Measurements from ENCODE around the gene PITPNM1.

The PITPNM1 gene

GRCh38 chr11:67532889-67533288 is 27.7 kb upstream of the PITPNM1 start:
- Histone ChIP-seq H3K9ac (ENCODE audit: low read length) (no peak overlapping the region), H3K36me3 (ENCODE audit: control insufficient read depth in 1 of 2, insufficient read depth in 2 of 2, low read depth in 1 of 2, low read length in 2 of 2) (no peaks in the 10 kb centered on the region), H2BK12ac (ENCODE audit: low read length in 2 of 2) (no peak overlapping the region), H2BK120ac (ENCODE audit: low read depth, low read length) (no peak overlapping the region), H2AFZ (ENCODE audit: low read depth, low read length) (no peak overlapping the region), H3K9me3 (ENCODE audit: control insufficient read depth, low read length) (peaks cover 29% of the 10 kb centered on the region), H4K8ac (ENCODE audit: low read length) (no peak overlapping the region), H3K79me1 (replicated peaks; ENCODE audit: low read length, poor library complexity, severe bottlenecking) (no peaks in the 10 kb centered on the region), H3K14ac (ENCODE audit: low read length in 2 of 2) (no peak overlapping the region), H3K27me3 (ENCODE audit: control insufficient read depth in 1 of 2, insufficient read depth in 1 of 2, low read length in 2 of 2) (peaks cover 0 to 3% of the 10 kb centered on the region in 2 experiments), H3K18ac (ENCODE audit: low read depth in 1 of 2, low read length in 2 of 2) (no peak overlapping the region), H2BK15ac (ENCODE audit: low read depth, poor library complexity, severe bottlenecking) (no peak overlapping the region), H3K4me3 (ENCODE audit: insufficient read depth in 1 of 2, low read depth in 1 of 2, low read length in 2 of 2) (no peak overlapping the region), H2AK5ac (ENCODE audit: low read length, severe bottlenecking) (no peak overlapping the region), H3K4ac (ENCODE audit: low read depth in 1 of 2, low read length in 2 of 2) (no peak overlapping the region), H3K23ac (ENCODE audit: low read length in 2 of 2) (no peak overlapping the region), H2BK5ac (ENCODE audit: low read depth, low read length, poor library complexity, severe bottlenecking) (no peak overlapping the region), H3K4me1 (ENCODE audit: control insufficient read depth, insufficient read depth, low read depth, low read length) (peaks cover 8% of the 10 kb centered on the region), H3K4me2 (ENCODE audit: low read length, poor library complexity, severe bottlenecking) (no peak overlapping the region), H4K91ac (ENCODE audit: low read length) (no peak overlapping the region), H3K27ac (ENCODE audit: low read length, poor library complexity, severe bottlenecking) (no peak overlapping the region)
- 85% methylated on average over 2 of the region's 2 CpGs for WGBS
- no peak for DNase-seq

- H2BK15ac ChIP-seq (ENCODE audit: low read depth, poor library complexity, severe bottlenecking) = no peak overlapping the region
- H4K91ac ChIP-seq (ENCODE audit: low read length) = no peak overlapping the region
- peaks cover 0 to 14% of the 10 kb centered on the region in 2 experiments for H3K27me3 ChIP-seq (ENCODE audit: control insufficient read depth in 1 of 2, insufficient read depth in 1 of 2, low read length in 2 of 2)
- no peak overlapping the region for H2BK120ac ChIP-seq (ENCODE audit: low read depth, low read length)
- no peak overlapping the region for H3K14ac ChIP-seq (ENCODE audit: low read length in 2 of 2)
- 96% methylated on average over 5 of the region's 5 CpGs for WGBS
- H2BK5ac ChIP-seq (ENCODE audit: low read depth, low read length, poor library complexity, severe bottlenecking) = no peak overlapping the region
- no peak for DNase-seq
- H3K79me1 ChIP-seq (replicated peaks; ENCODE audit: low read length, poor library complexity, severe bottlenecking) = no peaks in the 10 kb centered on the region
- no peak overlapping the region for H2AFZ ChIP-seq (ENCODE audit: low read depth, low read length)
- H2BK12ac ChIP-seq (ENCODE audit: low read length in 2 of 2) = no peak overlapping the region
- H2AK5ac ChIP-seq (ENCODE audit: low read length, severe bottlenecking) = no peak overlapping the region
- H3K4ac ChIP-seq (ENCODE audit: low read depth in 1 of 2, low read length in 2 of 2) = no peak overlapping the region
- no peak overlapping the region for H3K4me3 ChIP-seq (ENCODE audit: insufficient read depth in 1 of 2, low read depth in 1 of 2, low read length in 2 of 2)
- no peak overlapping the region for H3K9ac ChIP-seq (ENCODE audit: low read length)
- H4K8ac ChIP-seq (ENCODE audit: low read length) = no peak overlapping the region
- H3K36me3 ChIP-seq (ENCODE audit: control insufficient read depth in 1 of 2, insufficient read depth in 2 of 2, low read depth in 1 of 2, low read length in 2 of 2) = no peaks in the 10 kb centered on the region
- H3K18ac ChIP-seq (ENCODE audit: low read depth in 1 of 2, low read length in 2 of 2) = no peak overlapping the region
- peaks cover 9% of the 10 kb centered on the region for H3K4me1 ChIP-seq (ENCODE audit: control insufficient read depth, insufficient read depth, low read depth, low read length)
- H3K23ac ChIP-seq (ENCODE audit: low read length in 2 of 2) = no peak overlapping the region
- H3K27ac ChIP-seq (ENCODE audit: low read length, poor library complexity, severe bottlenecking) = no peak overlapping the region
- H3K4me2 ChIP-seq (ENCODE audit: low read length, poor library complexity, severe bottlenecking) = no peak overlapping the region
- peaks cover 28% of the 10 kb centered on the region for H3K9me3 ChIP-seq (ENCODE audit: control insufficient read depth, low read length)
These were observed 25.1 kb upstream of the PITPNM1 start for GRCh38 chr11:67530282-67530592.

- no peak for DNase-seq
- H2BK5ac ChIP-seq (ENCODE audit: low read depth, low read length, poor library complexity, severe bottlenecking) = no peak overlapping the region
- H4K8ac ChIP-seq (ENCODE audit: low read length) = no peak overlapping the region
These were observed 23.2 kb upstream of the PITPNM1 start for GRCh38 chr11:67528376-67528775.

GRCh38 chr11:67525275-67525976 is 20.3 kb upstream of the PITPNM1 start:
- Histone ChIP-seq H3K4ac (ENCODE audit: low read depth in 1 of 2, low read length in 2 of 2) (no peak overlapping the region), H3K4me2 (ENCODE audit: low read length, poor library complexity, severe bottlenecking) (no peak overlapping the region), H3K27ac (ENCODE audit: low read length, poor library complexity, severe bottlenecking) (no peak overlapping the region), H2BK12ac (ENCODE audit: low read length in 2 of 2) (no peak overlapping the region), H3K9me3 (ENCODE audit: control insufficient read depth, low read length) (peaks cover 3% of the 10 kb centered on the region), H4K91ac (ENCODE audit: low read length) (no peak overlapping the region), H3K4me3 (ENCODE audit: insufficient read depth in 1 of 2, low read depth in 1 of 2, low read length in 2 of 2) (no peak overlapping the region), H3K9ac (ENCODE audit: low read length) (no peak overlapping the region), H3K23ac (ENCODE audit: low read length in 2 of 2) (no peak overlapping the region), H3K27me3 (ENCODE audit: control insufficient read depth in 1 of 2, insufficient read depth in 1 of 2, low read length in 2 of 2) (peaks cover 0 to 49% of the 10 kb centered on the region in 2 experiments), H3K4me1 (ENCODE audit: control insufficient read depth, insufficient read depth, low read depth, low read length) (peaks cover 10% of the 10 kb centered on the region), H4K8ac (ENCODE audit: low read length) (no peak overlapping the region), H3K79me1 (replicated peaks; ENCODE audit: low read length, poor library complexity, severe bottlenecking) (no peaks in the 10 kb centered on the region), H2BK120ac (ENCODE audit: low read depth, low read length) (no peak overlapping the region), H3K36me3 (ENCODE audit: control insufficient read depth in 1 of 2, insufficient read depth in 2 of 2, low read depth in 1 of 2, low read length in 2 of 2) (no peaks in the 10 kb centered on the region), H3K18ac (ENCODE audit: low read depth in 1 of 2, low read length in 2 of 2) (no peak overlapping the region), H3K14ac (ENCODE audit: low read length in 2 of 2) (no peak overlapping the region), H2BK5ac (ENCODE audit: low read depth, low read length, poor library complexity, severe bottlenecking) (no peak overlapping the region), H2BK15ac (ENCODE audit: low read depth, poor library complexity, severe bottlenecking) (no peak overlapping the region), H2AFZ (ENCODE audit: low read depth, low read length) (no peak overlapping the region), H2AK5ac (ENCODE audit: low read length, severe bottlenecking) (no peak overlapping the region)
- no peak for DNase-seq
- 70% methylated on average over 5 of the region's 5 CpGs for WGBS

More at GRCh38 chr11:67528376-67528775, 23.2 kb upstream of the PITPNM1 start:
- no peak overlapping the region for H3K9ac ChIP-seq (ENCODE audit: low read length)
- peaks cover 13% of the 10 kb centered on the region for H3K9me3 ChIP-seq (ENCODE audit: control insufficient read depth, low read length)
- H3K27me3 ChIP-seq (ENCODE audit: control insufficient read depth in 1 of 2, insufficient read depth in 1 of 2, low read length in 2 of 2) = peaks cover 0 to 29% of the 10 kb centered on the region in 2 experiments
- H2BK120ac ChIP-seq (ENCODE audit: low read depth, low read length) = no peak overlapping the region
- H3K4me3 ChIP-seq (ENCODE audit: insufficient read depth in 1 of 2, low read depth in 1 of 2, low read length in 2 of 2) = no peak overlapping the region
- H3K14ac ChIP-seq (ENCODE audit: low read length in 2 of 2) = no peak overlapping the region
- no peak overlapping the region for H2BK12ac ChIP-seq (ENCODE audit: low read length in 2 of 2)
- no peak overlapping the region for H3K18ac ChIP-seq (ENCODE audit: low read depth in 1 of 2, low read length in 2 of 2)
- no peak overlapping the region for H2AFZ ChIP-seq (ENCODE audit: low read depth, low read length)
- H3K27ac ChIP-seq (ENCODE audit: low read length, poor library complexity, severe bottlenecking) = no peak overlapping the region
- no peaks in the 10 kb centered on the region for H3K36me3 ChIP-seq (ENCODE audit: control insufficient read depth in 1 of 2, insufficient read depth in 2 of 2, low read depth in 1 of 2, low read length in 2 of 2)
- WGBS = 78% methylated on average over 4 of the region's 4 CpGs
- H2BK15ac ChIP-seq (ENCODE audit: low read depth, poor library complexity, severe bottlenecking) = no peak overlapping the region
- no peak overlapping the region for H2AK5ac ChIP-seq (ENCODE audit: low read length, severe bottlenecking)
- H3K79me1 ChIP-seq (replicated peaks; ENCODE audit: low read length, poor library complexity, severe bottlenecking) = no peaks in the 10 kb centered on the region
- H3K4me1 ChIP-seq (ENCODE audit: control insufficient read depth, insufficient read depth, low read depth, low read length) = peaks cover 11% of the 10 kb centered on the region
- H3K23ac ChIP-seq (ENCODE audit: low read length in 2 of 2) = no peak overlapping the region
- H3K4ac ChIP-seq (ENCODE audit: low read depth in 1 of 2, low read length in 2 of 2) = no peak overlapping the region
- no peak overlapping the region for H3K4me2 ChIP-seq (ENCODE audit: low read length, poor library complexity, severe bottlenecking)
- H4K91ac ChIP-seq (ENCODE audit: low read length) = no peak overlapping the region

All from mesenchymal stem cell (in vitro differentiated cells and primary cell).